Mucosa of descending colon (tissue), 3 donors: ENCODE measurements around the gene FLT1. TPM values are rescaled to one million over a fixed set of nuclear protein-coding genes. Genes with fewer than 3 reads are reported as not detected.

ENCODE experiments used
- ATAC-seq: fragments of 200-7000 bp; cut with Tn5 transposase; one replicate; pipeline ENCODE4 v1.9.1; 2020; ENCODE audit warnings: mild to moderate bottlenecking, moderate library complexity
- DNase-seq, 3 donors: peaks; one replicate each; pipeline ENCODE4 v3.0.0-alpha.2; 2020
- H3K36me3 ChIP-seq: fragments of 200-600 bp; one replicate; pipeline ENCODE4 v1.8.0; 2021; ENCODE audit warnings: low read depth, mild to moderate bottlenecking
- H3K4me1 ChIP-seq: fragments of 200-600 bp; one replicate; pipeline ENCODE4 v1.8.0; 2021; ENCODE audit warnings: low read depth, mild to moderate bottlenecking
- H3K4me3 ChIP-seq: fragments of 200-600 bp; one replicate; pipeline ENCODE4 v1.8.0; 2021; ENCODE audit warnings: mild to moderate bottlenecking
- H3K9me3 ChIP-seq: fragments of 200-600 bp; one replicate; pipeline ENCODE4 v1.8.0; 2021; ENCODE audit warnings: mild to moderate bottlenecking
- intact Hi-C, 2 donors: fragments of 100-400 bp; cut with DNase I in 1 of 2; cut with micrococcal nuclease in 1 of 2; formaldehyde crosslinking; loops; one replicate each; pipeline versions ENCODE4 v1.11.0 to v1.11.1; 2022; cut with DNase I, micrococcal nuclease
- total RNA-seq, 3 donors: library from RNA; stranded (reverse); fragmentation: NEBNext Ultra II Directional in 2 of 3; extraction: Animal tissue kit (Norgen Biotek cat#: 25700) in 2 of 3; gene quantifications; one replicate each; pipeline versions ENCODE4 v1.2.1 to v1.2.4, GENCODE V29; 2021 to 2023
- TF ChIP-seq, protein P1 (sequence below): fragments of 200-600 bp; IDR thresholded peaks from one replicate; pipeline ENCODE4 v1.8.0; 2022; ENCODE audit warnings: antibody characterized with exemption, mild to moderate bottlenecking
- donor health status: DM: no; HTN: no; CAD: no; lungs with moderate emphysema.
- donor health status: DM: no; HTN: no; CAD: no.
- donor health status: DM: no; HTN: yes; CAD: no.

The FLT1 gene
- total RNA-seq, 3 donors from 2014 or later: 3.8 to 9.2 (median 4.0) TPM

DNA sequence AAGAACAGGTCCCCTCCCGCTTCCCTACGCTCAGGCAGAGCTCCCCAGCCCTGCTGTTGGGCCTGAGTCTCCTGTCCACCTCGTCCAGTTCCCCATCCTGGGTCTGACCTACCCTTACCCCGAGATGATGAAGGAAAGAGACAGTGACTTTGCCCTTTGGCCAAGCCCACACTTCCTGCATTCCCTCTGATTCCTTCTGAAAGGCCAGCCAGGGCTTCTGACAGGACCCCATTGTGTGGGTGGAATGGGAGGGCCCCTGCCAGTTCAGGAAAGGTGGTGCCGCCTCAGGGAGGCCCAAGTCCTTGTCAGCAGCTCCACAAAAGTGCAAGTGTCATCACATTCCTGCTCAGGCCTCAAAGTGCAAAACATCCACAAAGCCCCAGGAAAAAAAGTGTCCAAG is 178.8 kb downstream of the FLT1 start:
- H3K9me3 ChIP-seq: no peaks in the 10 kb centered on the region
- ATAC-seq: no peak

DNA sequence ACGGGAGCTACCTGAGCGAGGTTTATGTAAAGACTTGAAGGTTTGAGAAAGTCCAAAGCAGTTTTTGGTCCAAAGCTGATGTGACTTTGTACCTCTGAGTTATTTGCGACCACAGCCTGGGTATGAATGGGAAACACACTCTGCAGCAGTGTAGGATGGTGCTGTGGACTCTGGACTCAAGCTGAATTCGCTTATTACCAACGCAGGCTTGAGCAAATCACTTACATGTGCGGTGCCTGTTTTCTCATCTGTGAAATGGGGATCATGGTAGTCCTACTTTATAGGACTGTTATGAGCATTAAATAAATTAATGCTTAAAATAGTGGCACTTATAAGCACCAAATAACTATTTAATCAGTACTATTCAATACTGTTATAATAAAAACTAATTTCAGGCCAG is 180.0 kb downstream of the FLT1 start:
- ATAC-seq: no peak
- Histone ChIP-seq H3K9me3 (no peaks in the 10 kb centered on the region), H3K36me3 (no peaks in the 10 kb centered on the region), H3K4me1 (no peaks in the 10 kb centered on the region), H3K4me3 (no peak overlapping the region)
- TF ChIP-seq, protein P1, sequence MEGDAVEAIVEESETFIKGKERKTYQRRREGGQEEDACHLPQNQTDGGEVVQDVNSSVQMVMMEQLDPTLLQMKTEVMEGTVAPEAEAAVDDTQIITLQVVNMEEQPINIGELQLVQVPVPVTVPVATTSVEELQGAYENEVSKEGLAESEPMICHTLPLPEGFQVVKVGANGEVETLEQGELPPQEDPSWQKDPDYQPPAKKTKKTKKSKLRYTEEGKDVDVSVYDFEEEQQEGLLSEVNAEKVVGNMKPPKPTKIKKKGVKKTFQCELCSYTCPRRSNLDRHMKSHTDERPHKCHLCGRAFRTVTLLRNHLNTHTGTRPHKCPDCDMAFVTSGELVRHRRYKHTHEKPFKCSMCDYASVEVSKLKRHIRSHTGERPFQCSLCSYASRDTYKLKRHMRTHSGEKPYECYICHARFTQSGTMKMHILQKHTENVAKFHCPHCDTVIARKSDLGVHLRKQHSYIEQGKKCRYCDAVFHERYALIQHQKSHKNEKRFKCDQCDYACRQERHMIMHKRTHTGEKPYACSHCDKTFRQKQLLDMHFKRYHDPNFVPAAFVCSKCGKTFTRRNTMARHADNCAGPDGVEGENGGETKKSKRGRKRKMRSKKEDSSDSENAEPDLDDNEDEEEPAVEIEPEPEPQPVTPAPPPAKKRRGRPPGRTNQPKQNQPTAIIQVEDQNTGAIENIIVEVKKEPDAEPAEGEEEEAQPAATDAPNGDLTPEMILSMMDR: no peak
- intact Hi-C loops: no loop called here
- DNase-seq: no peak

More for the DNA sequence above, 178.8 kb downstream of the FLT1 start:
- intact Hi-C loops: no loop called here
- H3K4me3 ChIP-seq: no peak overlapping the region
- H3K36me3 ChIP-seq: no peaks in the 10 kb centered on the region
- DNase-seq: no peak
- TF ChIP-seq, protein P1: no peak
- H3K4me1 ChIP-seq: peaks cover 3% of the 10 kb centered on the region

DNA sequence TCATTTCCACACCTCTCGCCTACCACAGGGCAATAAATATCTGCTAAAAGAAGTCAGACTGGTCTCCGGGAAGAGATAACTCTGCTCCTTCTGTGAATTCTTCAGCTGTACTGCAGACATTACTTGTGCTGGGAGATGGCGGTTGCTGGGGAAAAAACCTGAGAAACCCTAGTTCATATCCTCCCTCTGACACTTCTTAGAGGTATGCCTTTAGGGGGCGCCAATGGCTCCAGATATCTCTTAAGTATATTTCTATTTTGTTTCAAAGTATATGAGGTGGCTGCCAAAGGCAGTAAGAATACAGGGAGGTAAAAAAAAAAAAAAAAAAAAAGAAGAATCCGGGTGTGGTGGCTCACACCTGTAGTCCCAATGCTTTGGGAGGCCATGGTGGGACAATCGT is 181.3 kb downstream of the FLT1 start:
- DNase-seq: peak in 1 of 3 donors; percentile 14
- no peaks in the 10 kb centered on the region for H3K36me3 ChIP-seq
- TF ChIP-seq, protein P1: no peak
- ATAC-seq: peak; percentile 22
- intact Hi-C loops: no loop called here
- no peaks in the 10 kb centered on the region for H3K4me1 ChIP-seq
- no peak overlapping the region for H3K4me3 ChIP-seq
- H3K9me3 ChIP-seq: no peaks in the 10 kb centered on the region

DNA sequence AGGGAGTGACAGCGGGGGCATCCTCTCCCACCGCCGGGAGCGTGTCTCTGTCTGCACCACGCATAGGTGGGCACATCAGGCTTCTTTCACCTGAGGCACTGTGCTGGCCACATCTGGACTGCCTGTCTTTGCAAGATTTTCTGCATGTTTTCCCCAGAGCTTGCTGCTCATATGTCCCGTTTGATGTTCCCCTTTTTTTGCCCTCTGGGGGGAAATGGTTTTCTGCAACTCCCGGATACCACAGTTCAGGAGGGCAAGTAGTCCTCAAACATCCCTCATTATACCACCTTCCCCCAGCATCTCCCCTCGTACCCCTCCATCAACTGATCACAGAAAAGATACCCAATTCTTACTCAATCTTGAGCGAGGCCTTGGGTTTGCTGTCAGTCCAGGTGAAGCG is 188.6 kb downstream of the FLT1 start:
- TF ChIP-seq, protein P1: no peak
- Histone ChIP-seq H3K36me3 (no peaks in the 10 kb centered on the region), H3K4me3 (no peak overlapping the region), H3K4me1 (no peaks in the 10 kb centered on the region), H3K9me3 (no peaks in the 10 kb centered on the region)
- intact Hi-C loops: no loop called here
- DNase-seq: no peak
- ATAC-seq: no peak

DNA sequence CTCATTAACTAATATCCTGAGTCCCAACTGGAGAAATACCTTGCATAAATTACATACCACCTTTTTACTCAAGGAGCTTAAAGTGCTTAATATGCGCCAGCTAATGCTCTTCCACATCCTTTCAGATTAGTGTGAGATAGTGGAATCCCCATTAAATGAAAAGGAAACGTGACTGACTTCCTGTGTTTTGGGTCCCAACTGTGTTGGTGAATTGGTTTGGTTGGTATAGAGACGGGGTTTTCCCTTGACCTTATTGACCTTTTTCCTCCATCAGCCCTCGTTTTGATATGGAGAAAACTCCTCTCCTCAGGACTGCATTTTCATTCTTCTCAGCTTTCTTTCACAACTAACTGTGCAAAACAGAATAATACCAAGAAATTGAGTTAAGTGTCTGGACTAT is 193.1 kb downstream of the FLT1 start:
- TF ChIP-seq, protein P1: no peak
- Histone ChIP-seq H3K9me3 (no peaks in the 10 kb centered on the region), H3K36me3 (no peaks in the 10 kb centered on the region), H3K4me3 (no peak overlapping the region), H3K4me1 (no peaks in the 10 kb centered on the region)
- DNase-seq (no peak), ATAC-seq (no peak)
- intact Hi-C loops: no loop called here

DNA sequence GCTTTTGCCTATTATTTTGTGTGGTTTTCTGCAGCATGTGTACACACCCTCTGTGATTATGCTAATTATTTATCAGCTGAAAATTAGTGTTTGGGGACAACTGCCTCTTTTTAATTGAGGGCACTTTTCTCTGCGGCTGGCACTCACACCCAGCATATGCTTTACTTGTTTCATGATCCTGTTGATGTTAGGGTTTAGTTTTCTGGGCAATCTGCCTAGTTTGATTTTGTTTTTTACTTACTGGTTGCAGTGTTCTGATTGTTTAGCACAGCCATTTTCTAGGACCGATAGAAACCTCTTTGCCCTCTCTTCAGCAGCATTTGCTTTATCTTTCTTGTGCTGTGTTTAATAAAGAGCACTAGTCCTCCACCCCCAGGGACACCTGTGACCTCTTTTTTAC is 195.0 kb downstream of the FLT1 start:
- TF ChIP-seq, protein P1: no peak
- no peaks in the 10 kb centered on the region for H3K4me1 ChIP-seq
- DNase-seq (no peak), ATAC-seq (no peak)
- no peaks in the 10 kb centered on the region for H3K36me3 ChIP-seq
- intact Hi-C loops: no loop called here
- no peaks in the 10 kb centered on the region for H3K9me3 ChIP-seq
- no peak overlapping the region for H3K4me3 ChIP-seq
